OCI-M2 (cell line): Measurements from ENCODE around the gene B4GALT6.

ENCODE experiments used
- DNase-seq: peaks from one replicate; lab custom pipeline; 2025; ENCODE audit not compliant: unreplicated experiment; lab: John Stamatoyannopoulos, UW

Gene B4GALT6

GRCh38 chr18:31660763-31661162 is 23.6 kb downstream of the B4GALT6 start:
- DNase-seq, result no peak

GRCh38 chr18:31659576-31660177 is 24.7 kb downstream of the B4GALT6 start:
- DNase-seq, result no peak

DNA sequence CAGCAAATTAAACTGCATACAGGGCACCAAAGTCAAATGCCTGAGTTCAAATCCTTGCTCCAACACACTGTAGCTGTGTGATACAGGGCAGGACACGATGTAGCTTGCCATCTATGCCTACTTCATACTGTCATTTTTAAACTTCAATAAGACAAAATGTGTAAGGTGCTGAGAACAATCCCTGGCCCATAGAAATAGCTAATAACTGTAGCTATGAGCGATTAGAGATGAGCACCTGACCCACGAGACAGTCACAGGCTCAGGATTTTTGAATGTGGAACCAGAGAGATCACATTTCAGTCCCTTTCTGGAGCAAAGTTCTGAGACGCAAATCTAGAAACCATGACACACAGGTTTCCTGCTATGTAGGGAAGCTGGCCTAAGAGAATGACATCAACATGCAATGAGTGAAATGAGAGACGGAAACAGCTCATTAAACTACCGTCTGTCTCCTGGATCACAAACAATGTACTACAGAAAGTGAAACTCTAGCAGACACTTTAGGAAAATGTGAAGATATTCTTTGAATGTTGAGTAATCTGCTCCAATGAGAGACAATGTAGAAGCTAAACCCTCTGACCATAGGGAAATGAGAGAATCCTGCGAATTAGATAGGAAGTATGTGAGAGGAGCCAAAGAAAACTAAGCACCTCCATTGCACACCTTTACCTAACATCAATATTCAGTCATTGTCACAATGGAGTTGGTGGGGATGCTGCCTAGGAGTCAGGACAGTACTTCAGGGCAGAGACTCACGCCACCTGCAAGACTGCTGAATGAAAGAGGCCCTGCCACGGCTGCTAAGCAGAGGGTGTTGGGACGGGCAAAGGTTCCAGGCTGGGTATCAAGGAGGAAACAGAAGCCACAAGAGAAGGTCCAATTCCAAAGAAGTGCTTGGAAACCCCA is 25.5 kb downstream of the B4GALT6 start:
- no peak for DNase-seq

DNA sequence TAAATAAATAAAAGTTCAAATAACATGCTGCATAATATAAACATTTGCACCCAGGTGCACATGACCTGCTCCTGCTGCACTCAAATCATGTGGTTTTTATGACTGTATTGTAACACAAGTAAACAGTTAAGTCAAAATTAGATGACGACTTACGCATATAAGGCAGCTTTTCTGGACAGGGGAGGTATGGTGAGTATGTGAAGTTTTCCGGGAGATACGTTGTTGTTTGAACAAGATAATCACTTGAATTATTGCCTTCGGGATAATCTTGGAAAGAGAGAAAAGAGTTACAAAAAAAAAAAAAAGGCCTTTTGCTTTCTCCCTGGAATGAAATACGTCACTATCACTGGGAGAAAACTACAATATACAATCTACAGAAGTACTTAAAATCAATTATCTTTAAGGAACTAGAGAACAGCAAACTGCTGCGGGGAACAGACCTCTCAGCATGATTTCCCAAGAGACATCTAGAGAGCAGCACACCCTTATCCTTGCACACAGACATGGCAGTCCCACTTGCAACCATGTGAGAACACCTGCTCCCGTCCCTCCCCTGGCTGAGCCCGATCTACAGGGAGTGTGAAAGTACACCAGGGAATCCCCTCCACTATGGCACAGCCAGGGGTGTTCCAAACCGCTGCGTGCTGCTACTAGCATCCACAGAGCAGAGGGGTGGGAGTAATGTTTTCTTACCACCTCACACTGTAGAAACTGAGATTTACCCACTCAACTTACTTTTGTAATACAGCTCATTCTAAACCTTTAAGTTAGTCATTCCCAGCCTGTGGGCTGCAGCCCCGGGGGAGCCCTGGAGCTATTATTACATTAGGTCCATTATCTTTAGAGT is 26.3 kb downstream of the B4GALT6 start:
- DNase-seq, result no peak

DNA sequence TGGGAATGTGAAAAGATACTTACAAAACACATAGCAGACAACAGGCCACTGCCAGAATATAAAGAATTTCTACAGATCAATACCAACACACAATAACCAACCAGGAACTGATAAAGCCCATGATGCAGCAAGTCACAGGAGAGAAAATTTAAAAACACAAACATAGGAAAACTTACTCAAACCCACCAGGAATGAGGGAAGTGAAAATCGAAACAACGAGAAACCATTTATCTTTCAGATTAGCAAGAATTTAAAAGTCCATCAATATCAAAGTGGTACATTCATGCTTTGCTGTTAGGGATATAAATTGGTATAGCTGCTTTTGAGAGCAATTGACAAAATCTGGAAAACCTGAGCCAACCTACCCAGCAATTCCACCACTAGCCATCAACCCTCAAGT is 27.6 kb downstream of the B4GALT6 start:
- DNase-seq, result no peak

DNA sequence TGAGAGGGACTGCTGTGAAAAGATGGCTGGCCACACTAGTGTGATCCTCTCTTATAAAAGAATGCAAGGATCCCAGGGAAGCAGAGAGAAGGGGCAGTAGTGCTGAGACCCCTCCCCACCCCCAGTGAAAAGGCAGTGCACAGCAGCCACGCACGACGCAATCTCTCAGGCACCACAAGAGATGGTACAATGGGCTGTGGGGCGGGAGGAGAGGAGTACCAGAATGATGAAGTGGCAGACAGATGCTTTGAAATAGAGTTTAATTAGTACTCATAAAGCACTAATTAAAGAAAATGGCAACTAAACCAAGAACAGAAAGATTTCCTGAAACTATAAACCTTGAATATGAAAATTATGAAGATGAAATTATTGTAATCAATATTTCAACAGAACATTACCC is 29.0 kb downstream of the B4GALT6 start:
- no peak for DNase-seq

- DNase-seq, result no peak
Observed at GRCh38 chr18:31652877-31653276, 31.5 kb downstream of the B4GALT6 start.

- no peak for DNase-seq
Observed at GRCh38 chr18:31652357-31652756, 32.0 kb downstream of the B4GALT6 start.

GRCh38 chr18:31651369-31651768 is 33.0 kb downstream of the B4GALT6 start:
- no peak for DNase-seq

- DNase-seq, result no peak
Observed at GRCh38 chr18:31649978-31650719, 34.2 kb downstream of the B4GALT6 start.

- no peak for DNase-seq
Observed at GRCh38 chr18:31649449-31649848, 34.9 kb downstream of the B4GALT6 start.

GRCh38 chr18:31648966-31649429 is 35.4 kb downstream of the B4GALT6 start:
- no peak for DNase-seq

- no peak for DNase-seq
Observed at GRCh38 chr18:31648458-31648857, 35.9 kb downstream of the B4GALT6 start.

- DNase-seq, result no peak
Observed at GRCh38 chr18:31647127-31647753, 37.1 kb downstream of the B4GALT6 start.

DNA sequence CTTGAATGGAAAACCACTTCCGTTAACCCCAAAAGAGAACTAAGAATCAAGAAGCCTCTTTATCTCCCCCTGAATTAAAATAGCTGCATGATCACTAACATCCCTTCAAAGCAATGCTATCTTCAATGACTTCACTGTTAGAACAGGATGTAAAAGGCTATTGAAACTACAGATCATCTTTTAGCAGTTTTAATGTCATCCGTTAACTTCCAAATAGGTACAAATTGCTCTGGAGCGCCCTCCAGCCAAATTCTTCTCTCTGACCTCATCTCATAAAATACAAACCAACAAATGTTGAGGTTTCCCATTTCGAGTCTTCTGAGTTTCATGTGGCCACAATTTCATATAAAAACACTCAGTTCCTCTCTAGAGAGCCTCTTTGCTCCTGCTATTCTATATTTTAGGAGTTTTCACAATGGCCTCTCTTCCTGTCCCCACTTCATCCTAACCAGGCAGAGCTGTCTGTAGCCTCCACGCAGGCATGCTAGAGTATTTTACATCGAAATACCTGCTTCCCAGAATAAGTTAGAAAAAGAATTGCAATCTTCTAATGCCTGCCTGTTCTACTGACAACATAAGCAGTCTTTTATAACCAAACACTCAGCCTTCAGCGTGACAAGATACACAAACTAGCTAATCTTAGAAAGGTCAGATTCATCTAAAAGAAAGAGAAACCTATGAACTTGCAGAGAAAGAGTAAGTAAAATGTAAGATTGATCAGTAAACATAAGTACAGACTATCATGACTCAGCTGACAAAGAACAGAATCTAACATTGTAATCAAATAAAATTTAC is 37.9 kb downstream of the B4GALT6 start:
- no peak for DNase-seq

GRCh38 chr18:31645411-31645810 is 39.0 kb downstream of the B4GALT6 start:
- DNase-seq, result no peak

DNA sequence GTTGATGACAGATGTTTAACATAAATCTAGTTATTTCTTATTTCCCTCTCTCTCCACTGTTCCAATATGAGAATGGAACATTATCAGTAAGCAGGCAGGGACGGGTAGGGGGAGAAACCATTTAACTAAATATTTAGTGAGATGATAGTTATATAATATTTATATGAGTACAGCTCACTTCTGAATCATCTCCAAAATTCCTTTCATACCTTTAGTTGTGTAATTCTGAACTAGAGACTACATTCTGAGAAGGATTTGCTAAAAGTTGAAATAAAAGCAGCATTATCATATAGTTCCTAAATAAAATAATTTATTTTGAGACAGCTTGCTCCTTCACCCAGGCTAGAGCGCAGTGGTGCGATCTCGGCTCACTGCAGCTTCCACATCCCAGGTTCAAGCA is 41.4 kb downstream of the B4GALT6 start:
- no peak for DNase-seq

- no peak for DNase-seq
Observed at GRCh38 chr18:31637445-31637844, 46.9 kb downstream of the B4GALT6 start.

DNA sequence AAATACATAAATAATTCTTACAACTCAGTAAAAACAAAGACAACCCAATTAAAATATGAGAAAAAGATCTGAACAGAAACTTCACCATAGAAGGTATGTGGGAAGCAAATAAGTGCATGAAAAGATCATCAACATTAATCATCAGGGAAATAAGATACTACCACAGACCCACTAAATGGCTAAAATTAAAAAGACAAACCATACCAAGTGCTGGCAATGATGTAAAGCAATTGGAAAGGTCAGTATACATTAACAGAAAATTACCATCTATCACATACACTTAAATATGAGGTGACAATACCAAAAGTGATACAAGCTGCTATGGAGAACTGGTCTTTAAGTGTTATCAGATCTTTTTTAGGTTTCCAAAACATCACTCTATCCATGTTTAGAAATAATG is 48.0 kb downstream of the B4GALT6 start:
- no peak for DNase-seq

DNA sequence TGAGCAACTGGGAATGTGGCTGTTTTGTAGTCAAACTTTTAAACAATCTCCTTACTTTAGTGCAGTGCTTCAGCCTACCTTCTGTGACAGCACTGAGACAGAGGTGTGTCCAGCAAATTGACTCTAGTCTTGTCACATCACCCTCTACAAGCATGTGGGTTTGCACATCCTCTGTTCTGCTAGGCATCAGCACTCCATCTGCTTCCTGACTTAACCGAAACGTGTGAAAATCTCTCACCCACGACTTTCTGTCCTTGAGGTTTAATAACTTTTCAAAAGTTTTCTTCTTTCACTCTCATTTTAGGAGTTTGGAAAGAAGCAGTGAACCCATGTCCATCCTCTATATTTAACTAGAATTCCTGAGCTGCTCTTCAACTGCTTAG is 50.1 kb downstream of the B4GALT6 start:
- no peak for DNase-seq
